ENCODE results near the gene TCF19. TPM values are rescaled to one million over a fixed set of nuclear protein-coding genes. Genes with fewer than 3 reads are reported as not detected.

The TCF19 gene
- total RNA-seq, result 5.6 TPM
- long read RNA-seq, transcript TCF19-202 (4 exons, 3,290 nt), result major isoform, 6 of 19 reads
- long read RNA-seq, partial matches to known transcripts, result 5 of 19 reads
- long read RNA-seq, other reads (novel, unspliced or antisense), result 6 of 19 reads

DNA sequence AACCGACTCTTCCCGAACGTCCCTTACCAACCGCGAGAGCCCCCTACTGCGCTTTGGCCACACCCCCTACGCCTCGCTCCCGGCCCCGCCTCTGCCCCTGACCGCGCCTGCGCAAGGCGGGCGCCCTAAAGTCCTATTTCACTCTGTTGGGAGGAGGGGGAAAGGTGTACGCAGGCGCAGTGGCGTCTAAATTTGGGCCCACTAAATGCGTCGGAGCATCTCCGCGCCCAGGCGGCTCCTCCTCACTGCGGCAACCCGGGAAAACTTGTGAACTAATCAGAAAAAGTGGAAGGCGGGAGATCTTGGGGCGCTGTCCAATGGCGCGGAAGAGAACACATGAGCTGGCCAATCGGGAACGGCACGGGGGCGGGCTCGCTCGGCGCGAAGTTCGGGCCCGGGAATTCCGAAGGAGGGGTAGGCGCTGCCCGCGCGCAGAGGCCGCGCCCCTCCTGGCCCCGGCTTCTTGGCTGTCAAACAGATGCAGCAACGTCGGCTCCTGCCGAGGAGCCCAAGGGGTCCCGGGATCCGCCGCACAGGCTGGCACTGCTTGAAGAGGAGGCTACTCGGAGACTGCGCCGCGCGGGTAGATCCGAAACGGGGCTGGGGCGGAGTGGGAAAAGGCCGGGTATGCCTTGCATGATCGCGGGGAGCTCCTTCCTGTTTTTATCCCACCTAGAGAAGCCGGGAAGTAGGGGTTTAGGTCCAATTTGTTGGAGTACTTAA is at the start of gene TCF19:
TSS of gene TCF19 (plus strand) at position 450 of the 723 bp plus-strand sequence. CDS start 881 bp downstream, outside the sequence.
- intact Hi-C loops (cut with micrococcal nuclease), result no loop called here
- peak; percentile 99 for DNase-seq
- peak; percentile 96 for ATAC-seq

- intact Hi-C loops (cut with micrococcal nuclease), result no loop called here
- ATAC-seq (no peak), DNase-seq (no peak)
These were observed 47.4 kb upstream of the TCF19 start for GRCh38 chr6:31110825-31111582.

DNA sequence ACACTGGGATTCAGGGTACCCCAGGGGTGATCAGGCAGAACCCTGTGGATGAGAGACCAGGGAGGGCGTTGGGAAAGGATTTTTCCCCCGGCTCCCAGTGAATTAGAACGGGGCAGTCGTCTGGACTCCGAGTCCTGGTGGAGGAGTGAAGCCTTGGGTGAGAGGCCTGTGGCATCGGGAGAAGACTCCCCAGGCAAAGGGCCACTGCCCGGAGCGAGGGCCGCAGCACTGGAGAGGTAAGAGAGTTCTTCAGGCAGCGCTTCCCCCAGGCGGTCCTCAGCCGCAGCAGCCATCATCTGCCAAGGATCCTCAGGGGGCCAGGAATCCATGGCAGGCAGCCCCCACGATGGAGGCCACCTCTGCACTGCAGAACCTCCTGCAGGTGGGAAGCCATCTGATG is 46.7 kb upstream of the TCF19 start:
- DNase-seq, result no peak
- intact Hi-C loops (cut with micrococcal nuclease), result no loop called here
- ATAC-seq, result no peak

- intact Hi-C loops (cut with micrococcal nuclease), result no loop called here
- ATAC-seq, result no peak
- no peak for DNase-seq
These were observed 45.9 kb upstream of the TCF19 start, which contains the start of gene C6orf15 for GRCh38 chr6:31112478-31112877. Gene C6orf15, minus strand, starts transcription at chr6:31112575. Its CDS starts 20 bp downstream, at chr6:31112555.

- no peak for DNase-seq
- intact Hi-C loops (cut with micrococcal nuclease), result no loop called here
- no peak for ATAC-seq
These were observed 44.4 kb upstream of the TCF19 start for GRCh38 chr6:31113861-31114540.

DNA sequence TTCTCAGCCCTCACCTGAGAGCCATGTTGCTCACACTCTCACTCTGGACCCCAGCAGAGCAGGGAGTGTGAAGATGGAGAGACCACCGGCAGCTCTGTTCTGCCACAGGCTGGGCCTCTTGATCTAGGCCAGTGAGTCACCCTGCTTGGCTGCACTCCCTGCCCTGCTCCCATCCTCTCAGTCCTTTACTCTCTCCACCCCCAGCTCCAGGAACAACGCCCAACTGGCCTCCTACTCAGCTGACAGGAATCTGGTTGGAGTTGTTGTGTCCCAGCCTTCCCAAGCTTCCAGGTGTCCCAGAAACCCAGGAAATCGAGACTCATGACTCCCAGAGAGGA is 43.9 kb upstream of the TCF19 start, which contains the start of gene PSORS1C1:
TSS of gene PSORS1C1 (plus strand) at position 260 of the 338 bp plus-strand sequence. CDS start 14,833 bp downstream, outside the sequence.
- ATAC-seq (peak; percentile 96), DNase-seq (peak; percentile 90)
- intact Hi-C loops (cut with micrococcal nuclease), result no loop called here

DNA sequence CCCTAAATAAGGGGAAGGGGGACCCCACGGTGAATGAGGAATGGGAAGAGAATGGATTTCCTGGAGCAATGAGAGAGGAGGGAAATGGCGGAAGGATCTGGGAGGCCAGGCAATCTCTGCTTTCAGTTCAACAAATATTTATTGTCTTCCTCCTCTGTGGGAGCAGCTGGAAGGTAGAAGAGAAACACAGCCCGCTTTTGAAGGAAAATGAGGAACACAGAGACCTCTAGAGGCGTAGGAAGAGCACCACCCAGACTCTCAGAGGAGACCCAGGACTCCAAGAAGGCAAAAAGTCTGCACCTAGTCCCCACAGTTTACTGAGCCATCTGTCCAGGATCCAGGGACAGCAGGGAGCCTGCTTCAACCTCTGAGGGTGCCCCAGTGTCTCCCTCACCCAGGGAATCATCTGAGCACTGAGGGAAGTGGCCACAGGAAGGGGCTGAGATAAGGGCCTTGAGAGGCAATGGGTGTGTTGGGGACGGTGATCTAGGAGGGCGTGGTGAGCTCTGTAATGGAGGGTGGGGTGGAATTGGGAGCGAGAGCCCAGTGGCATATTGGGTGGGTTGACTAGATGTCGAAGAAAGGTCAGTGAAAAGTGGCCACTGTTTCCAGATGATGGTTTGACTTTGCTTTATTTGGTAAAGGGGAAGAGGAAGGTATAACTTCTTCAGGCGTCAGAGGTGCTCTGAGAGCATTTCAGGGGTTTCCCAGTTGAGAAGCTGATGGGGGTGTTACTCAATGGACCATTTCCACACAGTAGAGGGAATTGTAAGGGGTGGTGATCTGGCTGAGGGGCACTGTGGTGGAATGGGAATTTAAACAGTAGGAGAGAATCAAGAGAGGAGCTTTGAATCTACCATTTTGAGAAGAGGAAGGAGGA is 43.2 kb upstream of the TCF19 start:
- DNase-seq, result no peak
- intact Hi-C loops (cut with micrococcal nuclease), result no loop called here
- peak; percentile 46 for ATAC-seq

- DNase-seq (no peak), ATAC-seq (no peak)
- intact Hi-C loops (cut with micrococcal nuclease), result no loop called here
These were observed 42.3 kb upstream of the TCF19 start for GRCh38 chr6:31115941-31116560.

DNA sequence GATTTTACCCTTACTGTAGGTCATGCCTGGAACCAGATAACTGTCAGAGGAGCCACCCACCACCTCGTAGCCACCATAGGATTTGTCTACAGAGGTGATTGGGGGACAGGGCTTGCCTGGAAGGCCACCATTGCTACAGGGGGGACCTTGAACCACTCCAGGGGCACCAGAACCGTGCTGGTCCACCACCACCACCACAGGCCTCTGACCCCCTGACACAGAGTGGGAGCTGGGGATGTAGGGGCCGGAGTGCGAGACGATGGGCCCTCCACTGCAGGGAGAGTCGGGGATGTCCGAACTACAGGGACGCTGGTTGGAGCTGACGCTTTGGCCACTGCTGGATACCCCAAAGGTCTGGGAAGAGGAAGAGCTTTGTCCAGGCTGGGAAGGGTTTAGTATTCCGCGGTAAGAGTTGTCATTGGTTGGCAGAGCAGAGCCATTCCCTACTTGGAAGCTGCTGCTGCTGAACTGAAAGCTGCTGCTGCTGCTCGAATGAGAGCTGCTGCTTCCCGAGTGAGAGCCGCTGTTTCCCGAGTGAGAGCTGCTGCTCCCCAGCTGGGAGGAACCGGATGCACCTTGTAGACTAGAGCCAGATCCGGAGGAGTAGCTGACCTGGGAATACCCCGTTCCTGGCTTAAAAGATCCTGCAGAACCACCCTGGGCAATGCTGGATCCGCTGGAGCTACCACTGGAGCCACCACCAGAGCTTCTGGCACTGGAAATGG is 41.6 kb upstream of the TCF19 start:
- DNase-seq, result peak; percentile 49
- ATAC-seq, result peak; percentile 14
- intact Hi-C loops (cut with micrococcal nuclease), result no loop called here

- DNase-seq, result no peak
- no peak for ATAC-seq
- intact Hi-C loops (cut with micrococcal nuclease), result no loop called here
These were observed 40.2 kb upstream of the TCF19 start for GRCh38 chr6:31118178-31118577.

DNA sequence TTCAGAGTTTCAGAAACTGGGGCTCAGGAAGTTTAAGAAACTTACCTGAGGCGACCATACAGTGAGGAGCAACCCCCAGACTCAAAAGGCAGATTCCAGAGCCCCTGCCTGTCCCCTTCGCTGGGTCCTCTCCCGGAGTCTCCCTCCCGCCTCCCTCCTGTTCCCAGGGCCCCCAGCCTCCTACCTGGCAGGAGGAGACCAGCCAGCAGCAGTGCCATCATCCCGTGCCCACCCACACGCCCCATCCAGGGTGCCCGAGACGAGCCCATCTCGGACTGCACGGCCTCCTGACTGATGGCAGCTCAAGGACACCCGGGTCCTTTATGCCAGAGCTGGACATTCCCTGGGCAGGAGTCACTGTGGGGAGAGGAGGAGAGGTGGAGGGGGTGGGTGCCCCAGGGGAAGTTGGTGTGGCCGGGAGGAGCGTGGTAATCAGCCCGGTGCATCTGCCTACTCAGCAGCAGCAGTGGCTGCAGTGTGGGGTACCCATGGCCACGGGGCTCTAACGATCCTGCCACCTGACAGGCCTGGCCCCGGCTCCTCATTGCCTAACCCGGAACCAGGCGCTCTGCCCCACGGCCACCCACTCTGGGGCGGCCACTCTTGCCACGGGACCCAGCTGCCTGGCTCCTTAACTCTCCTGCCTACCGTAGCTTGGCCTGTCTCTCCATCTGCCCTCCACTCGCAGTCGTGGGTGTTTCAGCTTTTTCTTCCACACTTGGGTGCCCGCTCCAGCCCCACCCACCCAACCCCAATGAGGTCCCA is 38.1 kb upstream of the TCF19 start, which contains the start of gene CDSN:
TSS of gene CDSN (minus strand) at position 296 of the 765 bp plus-strand sequence. CDS start at position 269, 27 bp downstream.
- intact Hi-C loops (cut with micrococcal nuclease), result no loop called here
- ATAC-seq, result no peak
- no peak for DNase-seq

DNA sequence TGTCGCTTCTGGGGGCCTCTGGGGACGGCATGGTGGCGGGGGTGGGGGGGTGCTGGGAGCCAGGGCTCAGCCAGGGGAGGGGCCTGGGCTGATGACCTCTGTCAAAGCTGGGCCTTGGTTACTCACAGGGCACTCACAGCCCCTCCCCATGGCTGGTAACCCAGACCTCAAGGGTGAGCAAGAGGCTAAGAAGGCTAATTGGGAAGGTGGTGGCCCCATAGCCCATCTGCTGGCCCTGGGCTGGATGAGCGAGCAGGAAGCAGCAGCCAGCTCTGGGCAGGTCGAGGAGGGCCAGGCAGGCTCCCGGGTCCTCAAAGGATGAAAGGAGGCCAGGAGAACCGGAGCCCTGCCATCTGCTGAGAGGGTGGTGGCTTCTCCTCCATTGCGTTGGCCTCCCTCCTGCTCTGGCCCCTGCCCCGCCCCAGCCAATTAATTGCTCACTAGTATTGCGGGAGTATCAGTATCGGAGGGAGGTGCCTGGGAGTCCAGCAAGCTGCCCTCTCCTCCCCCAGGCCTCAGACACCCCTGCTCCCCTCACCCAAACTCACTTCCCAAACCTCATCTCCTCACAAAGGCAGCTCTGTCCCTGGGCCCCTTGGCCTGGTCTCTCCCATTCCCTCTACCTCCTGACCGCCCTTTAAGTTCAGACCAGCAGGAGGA is 37.1 kb upstream of the TCF19 start:
- DNase-seq, result no peak

DNA sequence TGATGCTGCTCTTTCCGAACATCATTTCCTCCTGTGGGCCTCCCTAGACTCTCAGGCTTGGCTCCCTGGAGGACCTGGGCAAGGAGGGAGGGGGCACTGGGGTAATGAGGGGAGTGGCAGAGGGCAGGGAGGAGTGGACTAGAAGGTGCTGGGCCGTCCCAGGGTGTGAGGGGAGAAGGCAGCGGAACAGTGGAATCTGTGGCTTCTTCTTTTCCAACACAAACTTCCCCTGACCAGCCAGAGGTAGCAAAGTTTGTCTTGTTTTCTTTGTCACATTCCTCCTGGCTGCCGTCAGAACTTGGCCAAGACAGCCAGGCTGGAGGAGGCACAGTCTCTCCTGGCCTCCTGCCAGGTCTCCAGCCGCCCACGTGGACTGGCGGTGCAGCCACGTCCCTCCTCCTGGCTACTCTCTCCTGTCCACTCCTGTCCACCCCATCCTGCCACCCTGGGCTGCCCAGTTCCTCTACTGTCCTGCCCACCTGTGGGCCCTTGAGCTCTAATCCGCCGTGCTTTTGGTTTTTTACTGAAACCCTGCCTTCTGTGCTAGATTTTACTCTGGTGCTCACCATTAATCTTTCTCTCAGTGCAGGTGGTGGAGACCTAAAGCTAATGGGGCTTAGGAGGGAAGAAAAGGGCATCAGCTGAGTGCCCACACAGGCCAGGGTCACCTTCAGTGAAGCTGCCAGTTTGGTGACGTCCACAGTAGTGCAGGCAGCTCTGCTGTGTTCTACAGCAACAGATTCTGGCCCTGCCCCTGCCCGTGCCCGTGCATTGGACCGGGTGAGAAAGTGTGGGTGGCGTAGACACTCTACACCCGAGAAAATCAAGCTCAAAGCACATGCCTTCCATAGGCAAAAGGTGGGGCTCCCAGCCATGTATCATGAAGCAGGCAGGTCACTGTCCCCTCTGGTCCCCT is 35.3 kb upstream of the TCF19 start:
- DNase-seq (peak; percentile 76), ATAC-seq (peak; percentile 76)
- intact Hi-C loops (cut with micrococcal nuclease), result no loop called here

More for the DNA sequence above, 37.1 kb upstream of the TCF19 start:
- no peak for ATAC-seq
- intact Hi-C loops (cut with micrococcal nuclease), result no loop called here

- DNase-seq, result no peak
- ATAC-seq, result peak; percentile 32
- intact Hi-C loops (cut with micrococcal nuclease), result no loop called here
These were observed 33.2 kb upstream of the TCF19 start for GRCh38 chr6:31125162-31125561.

Measured in left ventricle myocardium superior (tissue), 1 donor.